Measurements from ENCODE around the gene CGB8. TPM values are rescaled to one million over a fixed set of nuclear protein-coding genes. Genes with fewer than 3 reads are reported as not detected.

The CGB8 gene
- total RNA-seq, 3 donors from 2014 or later, result not detected

- no peaks in the 10 kb centered on the region for H3K4me1 ChIP-seq
- H3K4me3 ChIP-seq, result no peak overlapping the region
- H3K27ac ChIP-seq, result no peak overlapping the region
- intact Hi-C loops (cut with DNase I; ENCODE audit: low total_unique reads), result loop anchor here (10.0 kb wide), 1 partner anchor 124 kb away; no protein-coding TSS in a partner anchor
- DNase-seq (ENCODE audit: low spot score in 2 of 2), result no peak
- no peaks in the 10 kb centered on the region for H3K9me3 ChIP-seq
- no peaks in the 10 kb centered on the region for H3K36me3 ChIP-seq
- TF ChIP-seq CTCF (IDR thresholded peaks at IDR 0.05) (no peak), POLR2A (IDR thresholded peaks at IDR 0.05) (no peak), POLR2AphosphoS5 (IDR thresholded peaks at IDR 0.05) (no peak)
- peaks cover 6 to 35% of the 10 kb centered on the region in 2 donors for H3K27me3 ChIP-seq
These were observed 21.5 kb upstream of the CGB8 start for GRCh38 chr19:49070416-49070815.

GRCh38 chr19:49069026-49069425 is 20.1 kb upstream of the CGB8 start:
- no peaks in the 10 kb centered on the region for H3K4me1 ChIP-seq
- peaks cover 6 to 37% of the 10 kb centered on the region in 2 donors for H3K27me3 ChIP-seq
- TF ChIP-seq POLR2A (IDR thresholded peaks at IDR 0.05), result no peak
- no peak for TF ChIP-seq CTCF (IDR thresholded peaks at IDR 0.05)
- no peak for TF ChIP-seq POLR2AphosphoS5 (IDR thresholded peaks at IDR 0.05)
- no peak overlapping the region for H3K27ac ChIP-seq
- H3K36me3 ChIP-seq, result no peaks in the 10 kb centered on the region
- no peak for DNase-seq (ENCODE audit: low spot score in 2 of 2)
- H3K9me3 ChIP-seq, result no peaks in the 10 kb centered on the region
- H3K4me3 ChIP-seq, result no peak overlapping the region
- intact Hi-C loops (cut with DNase I; ENCODE audit: low total_unique reads), result loop anchor here (5.0 kb wide), 1 partner anchor 438 kb away; no protein-coding TSS in a partner anchor

GRCh38 chr19:49067554-49067953 is 18.6 kb upstream of the CGB8 start:
- no peak overlapping the region for H3K27ac ChIP-seq
- H3K27me3 ChIP-seq, result peaks cover 6 to 27% of the 10 kb centered on the region in 2 donors
- no peak for TF ChIP-seq POLR2A (IDR thresholded peaks at IDR 0.05)
- no peak for TF ChIP-seq POLR2AphosphoS5 (IDR thresholded peaks at IDR 0.05)
- TF ChIP-seq CTCF (IDR thresholded peaks at IDR 0.05), result no peak
- no peaks in the 10 kb centered on the region for H3K4me1 ChIP-seq
- intact Hi-C loops (cut with DNase I; ENCODE audit: low total_unique reads), result loop anchor here (5.0 kb wide), 1 partner anchor 440 kb away; no protein-coding TSS in a partner anchor
- H3K4me3 ChIP-seq, result no peak overlapping the region
- no peaks in the 10 kb centered on the region for H3K36me3 ChIP-seq
- H3K9me3 ChIP-seq, result no peaks in the 10 kb centered on the region
- DNase-seq (ENCODE audit: low spot score in 2 of 2), result no peak

- no peak for TF ChIP-seq POLR2A (IDR thresholded peaks at IDR 0.05)
- TF ChIP-seq POLR2AphosphoS5 (IDR thresholded peaks at IDR 0.05), result no peak
- TF ChIP-seq CTCF (IDR thresholded peaks at IDR 0.05), result no peak
- Histone ChIP-seq H3K27me3 (peaks cover 0 to 15% of the 10 kb centered on the region in 2 donors), H3K4me1 (no peaks in the 10 kb centered on the region), H3K9me3 (no peaks in the 10 kb centered on the region), H3K4me3 (no peak overlapping the region), H3K27ac (no peak overlapping the region), H3K36me3 (no peaks in the 10 kb centered on the region)
- intact Hi-C loops (cut with DNase I; ENCODE audit: low total_unique reads), result loop anchor here (5.0 kb wide), 1 partner anchor 441 kb away; no protein-coding TSS in a partner anchor
- no peak for DNase-seq (ENCODE audit: low spot score in 2 of 2)
These were observed 17.1 kb upstream of the CGB8 start for GRCh38 chr19:49065905-49066512.

- no peaks in the 10 kb centered on the region for H3K36me3 ChIP-seq
- peak in 1 of 2 donors; percentile 52 for DNase-seq (ENCODE audit: low spot score in 2 of 2)
- no peaks in the 10 kb centered on the region for H3K9me3 ChIP-seq
- peaks cover 0 to 15% of the 10 kb centered on the region in 2 donors for H3K27me3 ChIP-seq
- intact Hi-C loops (cut with DNase I; ENCODE audit: low total_unique reads), result loop anchor here (5.0 kb wide), 1 partner anchor 442 kb away; no protein-coding TSS in a partner anchor
- H3K4me3 ChIP-seq, result peak within 1 kb of the TSS in 2 of 3 donors; percentile 50 to 67
- no peak for TF ChIP-seq POLR2AphosphoS5 (IDR thresholded peaks at IDR 0.05)
- no peak for TF ChIP-seq POLR2A (IDR thresholded peaks at IDR 0.05)
- no peak for TF ChIP-seq CTCF (IDR thresholded peaks at IDR 0.05)
- H3K27ac ChIP-seq, result peak within 1 kb of the TSS; percentile 81 to 84
- H3K4me1 ChIP-seq, result no peaks in the 10 kb centered on the region
These were observed 16.1 kb upstream of the CGB8 start, which contains the start of gene NTF4 for GRCh38 chr19:49064768-49065611. TSS of gene NTF4 (minus strand) at chr19:49064818. CDS start at chr19:49061997, 2,821 bp downstream.

Measured in breast epithelium (tissue), 4 donors.